Activated CD4-positive, CD25-positive, alpha-beta regulatory T cell treated with anti-CD3 and anti-CD28 coated beads, Interleukin-2, amount 50 U/mL, for 24 hours (primary cell): Measurements from ENCODE around the gene AFM.

ENCODE experiments used
- ATAC-seq, 2 donors: fragments of 150-1000 bp; cut with Tn5 transposase; one replicate each; pipeline ENCODE4 v1.10.0; 2021; ENCODE audit warnings: mild to moderate bottlenecking in 1 of 2, moderate library complexity in 1 of 2

The AFM gene

DNA sequence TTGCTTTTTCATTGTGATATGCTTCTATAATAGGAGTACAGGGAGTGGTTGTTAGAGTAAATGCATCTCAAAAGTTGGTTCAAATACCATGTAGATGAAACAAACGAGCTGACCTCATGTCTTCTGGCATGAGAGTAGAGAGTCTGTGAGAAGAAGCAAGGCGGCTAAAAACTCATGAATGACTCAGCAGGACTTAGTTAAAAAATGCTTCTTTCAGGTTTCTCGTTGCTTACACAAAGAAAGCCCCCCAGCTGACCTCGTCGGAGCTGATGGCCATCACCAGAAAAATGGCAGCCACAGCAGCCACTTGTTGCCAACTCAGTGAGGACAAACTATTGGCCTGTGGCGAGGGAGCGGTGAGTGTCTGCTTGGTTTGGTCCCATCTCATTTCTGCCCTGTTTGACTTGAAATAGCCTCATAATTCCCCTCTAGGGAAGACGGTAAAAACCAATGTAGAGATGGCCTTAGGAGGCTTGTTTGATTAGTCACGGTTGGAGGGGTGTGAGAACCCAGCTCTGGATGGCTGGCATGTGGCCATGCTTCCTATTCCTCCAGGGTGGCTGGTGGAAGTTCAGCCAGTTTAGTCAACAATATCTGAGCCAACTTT, 31.0 kb upstream of the AFM start:
- no peak for ATAC-seq

DNA sequence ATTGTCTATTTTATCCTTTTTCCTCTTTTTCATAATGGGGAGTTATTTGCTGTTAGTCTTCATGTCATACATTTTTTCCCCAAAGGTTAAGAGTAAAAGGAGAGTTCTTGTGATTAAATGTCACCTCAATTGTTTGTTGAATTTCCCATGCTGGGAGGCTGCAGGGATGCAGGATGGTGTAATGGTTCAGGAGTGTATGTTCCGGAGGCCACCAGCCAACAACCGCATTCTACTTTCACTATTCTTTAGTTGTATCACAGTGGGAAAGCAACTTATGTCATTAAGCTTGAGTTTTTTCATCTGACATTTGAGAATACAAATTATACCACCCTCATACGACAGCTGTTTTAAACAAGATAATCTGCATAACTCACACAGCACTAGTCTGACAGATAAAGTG, 30.1 kb upstream of the AFM start:
- ATAC-seq: no peak

DNA sequence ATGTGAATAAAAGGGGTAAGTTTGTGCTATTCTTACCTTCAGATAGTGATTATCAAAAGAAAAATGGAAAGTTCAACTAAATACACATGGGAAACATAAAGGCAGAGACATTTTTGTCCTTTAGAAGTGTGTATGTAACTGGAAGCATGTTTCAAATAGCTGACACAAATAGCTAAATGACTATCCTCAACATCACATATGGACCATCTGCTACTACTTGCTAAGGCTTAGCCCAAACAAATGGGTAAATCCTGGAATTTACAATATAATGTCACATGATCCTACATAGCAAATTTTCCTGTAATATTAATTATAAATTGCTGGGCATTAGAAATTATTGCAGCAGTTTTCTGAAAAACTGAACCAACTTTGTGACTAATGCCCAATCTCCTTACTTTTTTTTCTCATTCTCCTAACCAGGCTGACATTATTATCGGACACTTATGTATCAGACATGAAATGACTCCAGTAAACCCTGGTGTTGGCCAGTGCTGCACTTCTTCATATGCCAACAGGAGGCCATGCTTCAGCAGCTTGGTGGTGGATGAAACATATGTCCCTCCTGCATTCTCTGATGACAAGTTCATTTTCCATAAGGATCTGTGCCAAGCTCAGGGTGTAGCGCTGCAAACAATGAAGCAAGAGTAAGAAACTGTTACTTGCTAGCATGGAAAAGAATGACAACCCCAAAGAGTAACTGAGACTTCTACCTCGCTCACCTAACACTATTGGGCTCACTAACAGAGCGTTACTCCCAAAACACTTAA, 29.4 kb upstream of the AFM start:
- ATAC-seq: no peak

DNA sequence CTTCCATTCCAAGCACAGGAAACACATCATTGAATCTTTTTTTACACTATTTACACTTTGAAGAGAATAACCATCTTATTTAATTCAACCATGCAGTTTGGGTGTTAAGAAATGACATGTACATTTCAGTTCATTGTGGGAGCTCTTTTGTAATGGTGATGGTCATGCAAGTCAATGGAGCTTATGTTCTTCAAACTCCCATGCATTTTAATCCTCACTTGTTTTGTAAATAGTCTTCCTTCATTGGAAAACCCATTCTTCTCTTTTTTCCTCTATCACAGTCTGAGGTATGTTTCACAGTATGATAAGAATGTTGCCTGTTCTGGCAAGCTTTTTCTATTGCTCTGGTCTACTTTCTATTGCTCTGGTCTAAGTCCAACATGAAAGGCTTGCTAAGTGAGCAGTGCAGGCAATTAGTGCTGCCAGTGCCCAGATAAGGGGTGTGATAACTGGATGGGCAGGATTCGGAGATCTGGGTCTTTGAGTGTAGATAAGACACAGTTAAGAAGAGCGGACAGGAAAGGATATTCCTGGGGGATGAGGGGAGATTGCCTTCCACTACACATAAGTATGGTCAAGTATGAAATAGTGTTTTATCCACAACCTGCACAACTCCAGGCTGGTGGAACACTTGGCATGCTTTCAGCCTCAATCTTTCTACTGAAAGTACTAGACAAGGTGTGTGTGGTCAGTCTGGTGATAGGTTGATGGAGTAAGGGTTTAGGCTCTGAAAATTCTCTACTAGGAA, 28.4 kb upstream of the AFM start:
- ATAC-seq: no peak

DNA sequence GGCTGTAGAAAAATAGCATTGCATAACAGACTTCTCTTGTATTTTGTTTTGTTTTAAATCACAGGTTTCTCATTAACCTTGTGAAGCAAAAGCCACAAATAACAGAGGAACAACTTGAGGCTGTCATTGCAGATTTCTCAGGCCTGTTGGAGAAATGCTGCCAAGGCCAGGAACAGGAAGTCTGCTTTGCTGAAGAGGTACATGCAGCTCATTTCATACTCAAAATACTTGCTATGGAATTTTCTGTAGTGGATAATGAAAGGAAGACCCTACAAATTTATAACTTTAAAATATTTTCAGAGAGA, 27.9 kb upstream of the AFM start:
- no peak for ATAC-seq

DNA sequence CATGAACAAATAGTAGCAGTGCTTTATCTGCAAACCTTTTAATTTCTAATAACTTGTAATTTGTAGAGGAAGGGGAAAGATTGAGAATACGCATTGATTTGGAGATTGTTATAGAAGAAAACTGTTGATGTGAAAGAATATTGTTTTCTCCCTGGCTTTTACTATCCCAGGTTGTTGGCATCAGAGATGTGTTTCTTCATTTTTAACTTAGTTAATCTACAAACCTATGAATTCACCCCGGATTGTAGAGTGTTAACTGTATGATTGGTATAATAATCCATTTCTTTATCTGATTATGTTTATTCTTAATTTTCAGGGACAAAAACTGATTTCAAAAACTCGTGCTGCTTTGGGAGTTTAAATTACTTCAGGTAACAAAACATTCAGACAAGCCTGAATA, 26.6 kb upstream of the AFM start:
- ATAC-seq: no peak

DNA sequence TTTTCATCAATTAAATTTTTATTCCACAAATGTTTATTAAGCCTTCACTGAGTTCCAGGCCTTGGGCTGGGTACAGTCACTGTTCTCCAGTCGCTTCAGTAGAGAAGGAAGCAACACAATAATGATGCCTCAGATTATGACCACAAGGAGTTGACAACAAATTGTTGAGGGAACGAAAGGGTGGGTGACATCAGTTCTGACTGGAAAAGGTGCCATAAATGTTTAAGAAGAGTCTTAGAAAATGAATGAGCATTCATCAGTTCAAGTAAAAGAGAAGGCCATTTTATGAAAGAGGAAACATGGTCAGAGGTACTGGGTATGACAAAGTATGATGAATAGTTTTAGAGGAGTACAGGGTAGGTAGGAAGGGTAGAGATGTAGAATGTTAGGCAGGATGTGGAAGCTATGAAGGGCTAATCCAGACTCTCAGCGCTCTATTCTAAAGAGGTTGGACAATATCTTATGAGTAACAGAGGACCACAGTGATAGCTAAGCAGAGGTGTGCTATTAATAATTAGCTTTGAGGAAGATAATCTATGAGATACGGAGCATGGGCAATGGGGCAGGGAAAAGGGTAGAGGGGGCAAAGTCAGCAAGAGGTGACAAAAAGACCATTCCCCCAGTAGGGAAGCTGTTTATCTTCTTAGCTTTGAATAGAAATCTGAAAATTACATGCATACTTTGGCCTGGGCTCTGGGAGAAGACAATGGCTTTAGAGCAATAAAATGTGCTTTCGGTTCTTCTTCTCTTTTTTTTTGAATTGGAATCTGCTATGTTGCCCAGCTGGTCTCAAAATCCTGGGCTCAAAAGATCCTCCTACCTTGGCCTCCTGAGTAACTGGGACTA, 25.1 kb upstream of the AFM start:
- no peak for ATAC-seq

DNA sequence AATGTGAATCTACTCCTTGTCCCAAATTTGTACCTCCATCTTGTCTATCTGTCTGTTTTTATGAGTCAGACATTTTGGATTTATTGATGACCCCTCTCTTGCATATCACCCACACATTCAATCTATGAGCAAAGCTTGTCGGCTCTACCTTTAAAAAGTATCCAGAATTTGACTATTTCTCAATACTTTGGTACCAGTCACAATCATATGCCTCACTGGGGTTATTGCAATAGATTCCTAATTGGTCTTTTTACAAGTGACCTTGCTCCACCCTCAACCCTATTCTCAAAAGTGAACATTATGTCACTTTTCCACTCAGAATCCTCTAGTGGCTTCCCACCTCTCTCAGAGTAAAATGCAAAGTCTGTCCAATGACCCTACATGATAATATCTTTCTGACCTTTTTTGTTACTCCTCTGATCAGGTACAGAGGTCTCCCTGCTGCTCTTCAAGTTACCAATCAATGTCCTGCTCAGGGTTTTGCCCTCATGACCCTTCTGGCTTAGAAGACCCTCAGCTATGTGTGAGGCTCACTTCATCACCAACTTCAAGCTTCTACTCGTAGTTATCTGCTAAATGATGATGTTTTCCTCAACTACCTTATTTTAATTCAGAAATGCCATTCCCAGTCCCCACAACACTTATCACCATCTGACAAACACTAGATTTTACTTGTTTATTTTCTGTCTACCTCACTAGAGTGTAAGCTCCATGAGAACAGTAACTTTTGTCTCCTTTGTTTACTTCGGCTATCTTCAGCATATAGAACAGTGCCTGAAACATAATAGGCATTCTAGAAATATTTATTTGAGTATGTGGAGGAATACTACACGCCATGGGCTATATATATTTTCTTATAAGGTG, 23.1 kb upstream of the AFM start:
- no peak for ATAC-seq

DNA sequence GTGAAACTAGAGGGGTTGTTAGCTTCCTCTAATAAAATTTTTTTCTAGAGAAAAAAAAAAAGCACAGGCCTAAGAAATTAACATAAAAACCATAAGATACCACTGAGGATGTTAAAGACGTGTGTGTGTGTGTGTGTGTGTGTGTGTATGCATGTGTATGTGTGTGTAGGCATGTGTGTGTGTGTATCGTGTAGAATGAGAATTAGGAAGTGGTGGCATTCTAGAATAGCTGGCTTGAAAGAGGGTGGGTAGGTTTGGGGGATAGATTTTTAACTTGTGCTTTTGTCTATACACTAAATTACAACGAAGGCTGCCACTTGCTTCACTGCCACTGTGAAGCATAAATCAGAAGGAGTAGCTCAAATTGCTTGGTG, 22.5 kb upstream of the AFM start:
- no peak for ATAC-seq

DNA sequence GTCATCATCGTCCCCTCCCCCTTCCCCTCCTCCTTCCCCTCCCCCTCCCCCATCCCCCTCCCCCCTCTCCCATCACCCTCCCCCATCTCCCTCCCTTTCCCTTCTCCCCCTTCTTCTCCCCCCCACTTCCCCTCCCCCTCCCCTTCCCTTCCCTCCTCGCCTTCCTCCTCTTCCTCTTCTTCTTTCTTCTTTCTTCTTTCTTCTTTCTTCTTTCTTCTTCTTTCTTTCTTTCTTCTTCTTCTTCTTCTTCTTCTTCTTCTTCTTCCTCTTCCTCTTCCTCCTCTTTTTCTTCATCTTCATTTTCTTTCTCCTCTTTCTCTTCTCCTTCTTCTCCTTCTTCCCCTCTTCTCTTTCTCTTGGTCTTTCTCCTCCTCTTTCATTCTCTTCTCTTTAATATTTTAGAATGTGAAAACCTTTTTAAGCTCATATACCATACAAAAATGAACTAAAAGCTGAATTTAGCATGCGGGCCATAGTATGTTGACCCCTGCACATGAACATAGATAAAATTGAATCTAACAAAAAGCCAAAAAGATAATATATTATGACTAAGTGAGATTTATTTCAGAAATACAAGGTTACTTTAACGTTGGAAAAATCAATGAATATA, 20.5 kb upstream of the AFM start:
- ATAC-seq: no peak

DNA sequence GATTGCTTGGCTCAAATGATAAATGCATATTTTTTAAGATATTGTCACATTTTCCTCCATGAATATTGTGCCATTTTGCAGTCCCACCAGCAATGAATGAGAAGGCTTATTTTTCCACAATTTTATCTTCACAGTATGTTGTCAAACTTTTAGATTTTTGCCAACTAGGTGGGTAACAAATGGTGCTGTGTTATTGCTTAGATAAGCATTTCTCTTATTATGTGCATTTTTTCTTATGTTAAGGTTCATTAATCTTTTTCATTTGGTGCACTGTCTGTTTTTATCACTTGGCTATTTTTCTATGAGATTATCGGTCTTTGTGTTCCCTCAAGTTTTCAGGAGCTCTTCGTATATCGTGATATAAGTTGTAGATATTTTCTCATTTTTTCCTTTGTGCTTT, 13.4 kb upstream of the AFM start:
- no peak for ATAC-seq

DNA sequence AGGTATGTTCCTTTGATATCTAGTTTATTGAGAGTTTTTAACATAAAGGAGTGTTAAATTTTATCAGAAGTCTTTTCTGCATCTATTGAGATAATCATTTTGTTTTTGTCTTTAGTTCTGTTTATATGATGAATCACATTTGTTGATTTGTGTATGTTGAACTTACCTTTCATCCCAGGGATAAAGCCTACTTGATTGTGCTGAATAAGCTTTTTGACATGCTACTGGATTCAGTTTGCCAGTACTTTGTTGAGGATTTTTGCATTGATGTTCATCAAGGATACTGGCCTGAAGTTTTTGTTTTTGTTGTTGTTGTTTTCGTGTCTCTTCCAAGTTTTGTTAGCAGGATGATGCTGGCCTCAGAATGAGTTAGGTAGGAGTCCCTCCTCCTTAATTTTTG, 10.8 kb upstream of the AFM start:
- no peak for ATAC-seq

DNA sequence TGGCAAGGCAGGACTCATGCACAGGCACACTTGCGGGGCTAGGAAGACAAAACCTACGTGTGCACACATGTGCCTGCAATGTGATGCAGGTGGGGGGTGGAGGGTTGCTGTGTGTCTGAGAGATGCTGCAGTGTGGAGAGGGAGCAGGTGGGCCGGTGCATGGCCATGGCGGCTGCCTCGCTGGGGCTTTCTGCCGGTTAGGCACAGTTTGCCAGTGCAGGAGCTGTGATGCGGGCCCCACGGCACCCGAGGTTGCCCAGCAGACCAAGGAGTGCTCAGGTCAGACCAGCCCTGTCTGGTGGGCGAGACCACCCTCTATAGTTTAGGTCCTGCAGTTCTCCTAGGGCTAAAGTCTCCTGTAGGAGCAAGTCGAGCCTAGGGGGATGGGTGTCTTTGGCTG, 4.4 kb upstream of the AFM start:
- ATAC-seq: no peak

DNA sequence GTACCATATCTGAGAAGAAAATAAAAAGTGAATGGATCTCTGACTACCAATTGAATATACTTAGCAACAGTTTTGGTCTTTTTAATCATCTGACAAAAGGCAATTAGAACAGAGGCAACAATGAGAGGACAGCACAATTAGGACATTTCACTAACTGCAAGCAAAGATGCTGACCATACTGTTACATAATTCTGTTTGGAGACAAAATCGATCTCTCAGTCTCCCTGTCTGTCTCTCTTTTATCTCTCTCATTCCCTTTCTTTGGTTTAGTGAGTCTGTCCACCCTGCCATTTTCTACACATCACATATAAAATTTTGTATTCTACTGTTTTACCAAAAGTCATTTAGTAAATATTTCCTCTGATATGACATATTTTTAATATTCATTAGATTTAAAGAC, 2.2 kb upstream of the AFM start:
- ATAC-seq: no peak

DNA sequence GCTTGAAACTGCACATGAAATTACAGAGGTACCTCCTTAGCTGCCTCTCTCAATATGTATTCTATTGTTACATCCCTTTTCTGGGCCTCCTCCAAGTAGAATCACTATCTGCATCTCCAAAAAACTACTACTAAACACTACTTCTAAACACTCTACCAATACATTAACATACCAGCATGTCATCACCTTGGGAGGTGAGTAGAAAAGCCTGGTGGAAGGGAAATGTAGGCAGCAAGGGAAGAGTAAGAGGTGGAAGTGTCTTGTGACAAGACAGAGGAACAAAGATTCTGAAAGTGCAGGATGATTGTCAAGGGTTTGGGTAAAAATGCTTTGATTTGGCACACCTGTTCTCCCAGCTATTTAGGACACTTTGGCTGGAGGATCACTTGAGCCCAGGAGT, 3.5 kb downstream of the AFM start:
- ATAC-seq: no peak

DNA sequence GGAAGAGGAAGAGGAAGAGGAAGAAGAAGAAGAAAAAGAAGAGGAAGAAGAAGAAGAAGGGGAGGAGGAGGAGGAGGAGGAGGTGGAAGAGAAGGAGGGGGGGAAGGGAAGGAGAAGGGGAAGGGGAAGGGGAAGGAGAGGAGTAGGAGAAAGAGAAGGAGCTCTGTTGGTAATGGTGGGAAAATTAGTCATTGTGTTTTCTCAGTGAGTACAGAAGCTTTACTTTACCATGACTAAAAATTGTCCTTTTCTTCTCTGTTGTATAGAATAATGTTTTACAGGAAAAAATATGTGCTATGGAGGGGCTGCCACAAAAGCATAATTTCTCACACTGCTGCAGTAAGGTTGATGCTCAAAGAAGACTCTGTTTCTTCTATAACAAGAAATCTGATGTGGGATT, 4.1 kb downstream of the AFM start:
- no peak for ATAC-seq

DNA sequence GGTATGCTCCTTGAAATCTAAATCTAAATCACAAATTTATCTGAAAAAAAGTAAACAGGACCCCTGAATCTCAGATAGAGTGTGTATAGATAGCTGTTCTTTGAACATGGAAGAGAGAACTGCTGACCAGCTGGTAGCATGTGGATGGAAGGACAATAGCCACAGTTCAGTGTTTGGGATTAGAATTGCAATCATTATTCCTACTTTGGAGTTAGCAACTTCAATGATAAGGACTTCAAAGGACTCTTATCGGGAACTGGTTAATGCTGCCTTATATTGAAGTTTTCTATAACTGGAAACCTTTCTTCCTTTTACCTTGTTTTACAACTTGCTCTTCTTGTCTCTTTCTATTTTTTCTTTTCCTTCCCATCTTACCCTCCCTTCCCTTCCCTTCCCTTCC, 5.0 kb downstream of the AFM start:
- no peak for ATAC-seq

DNA sequence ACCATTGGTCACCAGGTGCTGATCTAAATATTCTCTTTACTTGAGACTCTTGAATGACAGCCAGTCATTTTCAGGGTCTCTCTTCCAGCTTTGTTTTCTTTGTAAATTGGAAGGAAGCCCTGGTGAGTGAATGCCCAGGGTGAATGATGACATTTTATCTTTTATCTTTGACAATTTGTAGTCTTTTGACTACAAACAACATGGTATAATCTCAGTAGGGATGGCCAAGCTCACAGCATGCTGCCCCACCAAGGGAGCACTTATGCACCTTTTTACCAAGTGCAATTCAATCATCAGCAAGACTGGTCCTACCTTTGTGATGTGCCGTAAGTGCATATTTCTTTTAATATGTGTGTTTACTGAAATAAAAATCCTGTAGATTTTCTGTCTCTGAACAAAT, 5.7 kb downstream of the AFM start:
- no peak for ATAC-seq

DNA sequence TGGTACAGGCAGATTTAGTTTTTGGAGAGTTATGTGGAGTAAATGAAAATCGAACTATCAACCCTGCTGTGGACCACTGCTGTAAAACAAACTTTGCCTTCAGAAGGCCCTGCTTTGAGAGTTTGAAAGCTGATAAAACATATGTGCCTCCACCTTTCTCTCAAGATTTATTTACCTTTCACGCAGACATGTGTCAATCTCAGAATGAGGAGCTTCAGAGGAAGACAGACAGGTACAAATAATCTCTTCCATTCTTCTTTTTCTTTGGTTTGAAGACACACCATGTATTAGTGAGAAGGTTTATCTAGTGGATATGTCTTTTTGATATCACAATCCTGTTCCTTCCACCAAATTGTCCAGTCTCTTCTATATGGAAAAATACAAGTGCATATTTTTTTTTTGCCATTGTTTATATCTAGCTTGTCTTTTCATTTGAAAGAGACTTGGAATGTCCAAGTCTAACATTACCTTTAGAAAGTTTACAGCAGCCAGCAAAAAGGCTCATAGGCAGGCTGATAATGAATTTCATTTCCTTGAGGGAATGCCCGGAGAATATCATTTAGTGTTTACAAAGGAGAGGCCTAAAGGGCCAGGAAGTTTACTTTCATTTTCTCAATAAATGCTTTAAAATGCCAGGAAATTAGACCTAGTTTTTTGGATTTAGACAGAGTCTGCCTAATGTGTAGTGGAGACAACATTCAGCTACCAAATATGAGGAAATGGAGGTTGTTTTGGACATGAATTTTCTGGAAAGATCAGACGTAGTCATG, 18.6 kb downstream of the AFM start:
- ATAC-seq: no peak

DNA sequence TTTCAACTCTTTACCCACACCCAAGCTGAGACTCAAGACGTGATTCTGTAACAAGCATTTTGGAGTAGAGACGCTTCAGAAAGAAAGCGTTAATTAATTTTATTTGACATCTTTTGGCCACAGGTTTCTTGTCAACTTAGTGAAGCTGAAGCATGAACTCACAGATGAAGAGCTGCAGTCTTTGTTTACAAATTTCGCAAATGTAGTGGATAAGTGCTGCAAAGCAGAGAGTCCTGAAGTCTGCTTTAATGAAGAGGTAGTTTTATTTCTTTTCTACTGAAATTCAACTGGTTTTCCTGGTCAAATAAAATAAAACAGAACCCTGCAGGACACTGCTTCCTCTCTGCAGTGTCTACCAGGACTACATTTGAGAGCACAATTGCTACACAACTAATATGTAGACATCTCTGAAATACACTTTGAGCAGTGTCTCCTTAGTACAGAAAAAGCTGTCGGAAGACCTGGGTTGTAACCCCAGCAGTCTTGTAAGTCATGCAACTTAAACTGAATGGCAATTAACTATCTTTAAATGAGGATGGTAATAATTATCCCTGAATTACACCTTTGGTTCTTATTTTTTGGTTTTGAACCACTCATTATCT, 20.2 kb downstream of the AFM start:
- ATAC-seq: no peak

DNA sequence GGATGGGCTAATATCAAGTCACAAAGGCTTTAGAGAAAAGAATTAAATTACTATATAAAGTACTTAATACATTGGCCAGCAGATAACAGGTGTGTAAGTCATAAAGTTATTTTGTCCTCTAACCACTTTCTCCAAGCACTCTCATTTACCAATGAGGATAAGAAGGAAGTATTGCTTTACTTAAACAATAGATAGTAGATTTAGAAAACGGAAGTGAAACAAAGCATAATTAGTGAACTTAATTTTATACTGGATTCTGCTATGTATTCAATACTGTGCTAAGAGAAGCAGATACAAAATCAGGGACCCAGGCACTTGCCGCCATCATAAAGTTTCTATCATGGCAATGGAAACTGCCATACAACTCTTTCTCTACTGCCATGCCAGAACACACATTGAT, 24.0 kb downstream of the AFM start:
- ATAC-seq: no peak
